ENCODE data around the gene CCL25.

DNA sequence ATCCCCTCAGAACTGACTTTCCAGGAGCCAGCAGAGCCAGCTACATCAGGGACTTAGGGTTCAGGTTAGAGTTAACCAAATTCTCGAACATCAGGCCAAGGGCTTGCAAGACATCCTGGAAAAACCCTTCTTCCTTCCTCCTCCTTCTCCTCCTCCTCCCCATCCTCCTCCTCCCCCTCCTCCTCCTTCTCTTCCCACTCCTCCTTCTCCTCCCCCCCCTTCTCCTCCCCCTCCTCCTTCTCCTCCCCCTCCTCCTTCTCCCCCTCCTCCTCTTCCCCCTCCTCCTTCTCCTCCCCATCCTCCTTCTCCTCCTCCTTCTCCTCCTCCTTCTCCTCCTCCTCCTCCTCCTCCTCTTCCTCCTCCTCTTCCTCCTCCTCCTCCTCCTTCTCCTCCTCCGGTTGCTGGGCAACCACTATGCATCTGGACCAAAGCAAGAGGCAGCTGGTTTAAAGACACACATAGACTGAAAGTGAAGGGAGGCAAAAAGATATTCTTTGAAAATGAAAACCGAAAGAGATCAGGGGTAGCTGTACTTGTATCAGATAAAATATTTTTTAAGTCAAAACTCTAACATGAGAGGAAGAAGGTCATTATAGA is 5.9 kb upstream of the CCL25 start:
- TF ChIP-seq, protein P1, sequence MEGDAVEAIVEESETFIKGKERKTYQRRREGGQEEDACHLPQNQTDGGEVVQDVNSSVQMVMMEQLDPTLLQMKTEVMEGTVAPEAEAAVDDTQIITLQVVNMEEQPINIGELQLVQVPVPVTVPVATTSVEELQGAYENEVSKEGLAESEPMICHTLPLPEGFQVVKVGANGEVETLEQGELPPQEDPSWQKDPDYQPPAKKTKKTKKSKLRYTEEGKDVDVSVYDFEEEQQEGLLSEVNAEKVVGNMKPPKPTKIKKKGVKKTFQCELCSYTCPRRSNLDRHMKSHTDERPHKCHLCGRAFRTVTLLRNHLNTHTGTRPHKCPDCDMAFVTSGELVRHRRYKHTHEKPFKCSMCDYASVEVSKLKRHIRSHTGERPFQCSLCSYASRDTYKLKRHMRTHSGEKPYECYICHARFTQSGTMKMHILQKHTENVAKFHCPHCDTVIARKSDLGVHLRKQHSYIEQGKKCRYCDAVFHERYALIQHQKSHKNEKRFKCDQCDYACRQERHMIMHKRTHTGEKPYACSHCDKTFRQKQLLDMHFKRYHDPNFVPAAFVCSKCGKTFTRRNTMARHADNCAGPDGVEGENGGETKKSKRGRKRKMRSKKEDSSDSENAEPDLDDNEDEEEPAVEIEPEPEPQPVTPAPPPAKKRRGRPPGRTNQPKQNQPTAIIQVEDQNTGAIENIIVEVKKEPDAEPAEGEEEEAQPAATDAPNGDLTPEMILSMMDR (IDR thresholded peaks at IDR 0.05), result no peak
- TF ChIP-seq POLR2A (IDR thresholded peaks at IDR 0.05) (no peak), EP300 (IDR thresholded peaks at IDR 0.05) (no peak)

All from suprapubic skin (tissue), 3 donors.